ENCODE measurements around the gene CLDN20. TPM values are rescaled to one million over a fixed set of nuclear protein-coding genes. Genes with fewer than 3 reads are reported as not detected.

Gene CLDN20
- polyA plus RNA-seq, 1 of the 3 experiments (the other 2 are of a cell fraction) = 0.07 TPM

- no peak for TF ChIP-seq ZBTB33 (IDR thresholded peaks at IDR 0.05; ENCODE audit: borderline replicate concordance, low read depth)
- no peak for TF ChIP-seq MEF2A (IDR thresholded peaks at IDR 0.05; ENCODE audit: borderline replicate concordance, low read depth)
- peak; percentile 5 for TF ChIP-seq CHD2 (IDR thresholded peaks at IDR 0.05; ENCODE audit: low read length, partially characterized antibody)
- no peak for TF ChIP-seq YY1 (IDR thresholded peaks at IDR 0.05; ENCODE audit: low read depth)
- TF ChIP-seq GATA2 (CRISPR knock-in tag; IDR thresholded peaks at IDR 0.05) = no peak
- peak; percentile 60 for TF ChIP-seq USF2 (IDR thresholded peaks at IDR 0.05; ENCODE audit: borderline replicate concordance, low read depth, low read length)
- no peak for TF ChIP-seq ELF1 (IDR thresholded peaks at IDR 0.05)
- peak; percentile 85 for TF ChIP-seq USF1 (IDR thresholded peaks at IDR 0.05; ENCODE audit: borderline replicate concordance, low read depth)
- peak; percentile 92 for TF ChIP-seq MXI1 (IDR thresholded peaks at IDR 0.05; ENCODE audit: low read depth, low read length)
- 0 out of 2 replicates have a peak, but pooled peaks have one; percentile 32 for TF ChIP-seq TAF1 (IDR thresholded peaks at IDR 0.05; ENCODE audit: borderline replicate concordance, low read depth, low read length)
- no peak for TF ChIP-seq FOXM1 (IDR thresholded peaks at IDR 0.05; ENCODE audit: low read depth)
Measured at GRCh38 chr6:155314773-155315515, 51.1 kb downstream of the CLDN20 start (continued).

- no peaks in the 10 kb centered on the region for H3K27me3 ChIP-seq (ENCODE audit: insufficient read depth)
- peak overlapping the region; percentile 92 for H2AFZ ChIP-seq (ENCODE audit: low read depth)
- POLR2A ChIA-PET = interaction anchor here (0.5 to 1.6 kb wide), 4 partner anchors 17 to 714 kb away, joined by 3 to 5 read pairs (median 4); no protein-coding TSS in a partner anchor
- 63% methylated on average over 3 of the region's 3 CpGs for WGBS (ENCODE audit: low lambda C conversion rate)
- H3K79me2 ChIP-seq (ENCODE audit: insufficient read depth) = peaks cover 36% of the 10 kb centered on the region
- peaks cover 9 to 20% of the 10 kb centered on the region in 2 experiments for H3K36me3 ChIP-seq (replicated peaks in 1 of 2; ENCODE audit: control insufficient read depth in 1 of 2, insufficient read depth in 2 of 2, low read length in 1 of 2)
- peaks cover 12 to 22% of the 10 kb centered on the region in 2 experiments for H3K4me1 ChIP-seq (ENCODE audit: control insufficient read depth in 1 of 2, insufficient read depth in 2 of 2, low read depth in 1 of 2, low read length in 1 of 2)
- peaks cover 16% of the 10 kb centered on the region for H3F3A ChIP-seq (replicated peaks; ENCODE audit: insufficient read depth)
- CTCF ChIA-PET = interaction anchor here (0.8 to 3.1 kb wide), 11 partner anchors 16 to 447 kb away, joined by 3 to 15 read pairs (median 4); partner anchors contain the start of gene CLDN20
- H3K9me2 ChIP-seq = no peaks in the 10 kb centered on the region
- peak overlapping the region; percentile 75 for H3K9ac ChIP-seq
- peak overlapping the region; percentile 71 for H3K4me2 ChIP-seq
- no peak for TF ChIP-seq FOXJ3 (CRISPR knock-in tag; IDR thresholded peaks at IDR 0.05)
- no peak for TF ChIP-seq IRF3 (IDR thresholded peaks at IDR 0.05; ENCODE audit: low read depth, low read length)
- H3K27ac ChIP-seq (ENCODE audit: low read depth in 2 of 2, low read length in 1 of 2) = peak overlapping the region; percentile 83 to 97
- DNase-seq = no peak
- no peaks in the 10 kb centered on the region for H3K9me3 ChIP-seq
- peak overlapping the region; percentile 95 to 99 for H3K4me3 ChIP-seq (ENCODE audit: low read depth in 2 of 2, low read length in 1 of 2)
- H4K20me1 ChIP-seq (ENCODE audit: insufficient read depth) = no peaks in the 10 kb centered on the region
Measured at GRCh38 chr6:155315516-155315871, 51.7 kb downstream of the CLDN20 start.

Measured in SK-N-SH (cell line).